Activated CD4-positive, alpha-beta T cell treated with anti-CD3 and anti-CD28 coated beads, Interleukin-2, amount 10 ng/mL, durations not matched to agents 24 days and 14 days (primary cell): ENCODE results near the gene TBC1D1. TPM values are rescaled to one million over a fixed set of nuclear protein-coding genes. Genes with fewer than 3 reads are reported as not detected.
A peak's percentile ranks its signal among the peaks of the same experiment; 100 is the strongest.

ENCODE experiments used
- DNase-seq: peaks from one replicate; pipeline ENCODE4 v3.0.0; 2022
- H3K27ac Mint-ChIP-seq: one replicate; pipeline ENCODE4 v1.8.0; 2022; ENCODE audit warnings: mild to moderate bottlenecking, mixed read lengths
- H3K27me3 Mint-ChIP-seq: one replicate; pipeline ENCODE4 v1.8.0; 2022; ENCODE audit warnings: mixed read lengths
- H3K36me3 Mint-ChIP-seq: one replicate; pipeline ENCODE4 v1.8.0; 2022; ENCODE audit warnings: low read depth, mild to moderate bottlenecking, mixed read lengths
- H3K4me1 Mint-ChIP-seq: one replicate; pipeline ENCODE4 v1.8.0; 2021; ENCODE audit warnings: mixed read lengths
- H3K4me3 Mint-ChIP-seq: one replicate; pipeline ENCODE4 v1.8.0; 2022; ENCODE audit warnings: mild to moderate bottlenecking, moderate library complexity, mixed read lengths
- H3K9me3 Mint-ChIP-seq: one replicate; pipeline ENCODE4 v1.8.0; 2021; ENCODE audit warnings: mixed read lengths
- intact Hi-C: fragments of 100-400 bp; cut with micrococcal nuclease; formaldehyde crosslinking; loops from one replicate; pipeline ENCODE4 v1.15.1; 2023
- total RNA-seq: library from RNA; stranded (reverse); gene quantifications from 2 replicates; pipeline ENCODE4 v1.2.3, GENCODE V29; 2022

Gene TBC1D1
- total RNA-seq, 1 donor from 2014 or later = 61.6 TPM

DNA sequence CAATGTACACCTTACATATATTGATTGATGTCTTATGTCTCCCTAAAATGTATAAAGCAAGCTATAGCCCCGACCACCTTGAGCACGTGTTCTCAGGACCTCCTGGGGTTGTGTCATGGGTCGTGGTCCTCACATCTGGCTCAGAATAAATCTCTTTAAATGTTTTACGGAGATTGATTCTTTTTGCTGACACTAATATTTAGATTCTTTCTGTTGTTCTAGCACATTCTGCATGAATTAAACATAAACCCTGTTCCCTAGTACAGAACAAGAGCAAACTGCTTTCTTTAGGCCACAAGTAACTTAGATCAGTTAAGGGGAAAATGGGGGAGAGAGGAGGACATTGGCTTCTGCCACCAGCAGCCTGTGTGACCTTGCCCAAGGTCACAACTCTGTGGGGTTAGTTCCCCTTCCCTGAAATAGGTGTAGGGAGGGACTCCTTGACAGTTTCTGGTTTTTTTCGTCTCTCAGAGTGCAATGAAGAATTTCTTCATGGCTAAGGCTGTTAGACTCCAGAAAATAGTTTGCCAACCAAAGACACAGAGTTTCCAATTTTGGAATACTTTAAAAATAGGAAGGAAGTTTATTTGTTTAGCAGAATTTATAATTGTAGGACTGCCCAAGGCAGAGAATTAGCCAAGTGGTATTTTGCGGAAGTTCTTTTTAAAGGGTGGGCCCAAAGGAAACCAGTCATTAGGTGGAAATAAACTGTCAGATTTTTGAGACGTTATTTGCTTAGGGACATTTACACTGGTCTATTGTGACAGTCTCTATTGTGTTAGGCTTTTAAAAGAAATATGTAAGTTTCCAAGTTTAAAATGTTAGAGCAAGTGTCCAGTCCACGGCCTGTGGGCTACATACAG, 98.7 kb downstream of the TBC1D1 start:
- Mint-ChIP-seq H3K27me3 (no peaks in the 10 kb centered on the region), H3K27ac (no peak overlapping the region), H3K36me3 (peaks cover 6% of the 10 kb centered on the region), H3K4me1 (peaks cover 12% of the 10 kb centered on the region), H3K4me3 (no peak overlapping the region), H3K9me3 (no peaks in the 10 kb centered on the region)
- intact Hi-C loops = no loop called here
- DNase-seq = no peak

DNA sequence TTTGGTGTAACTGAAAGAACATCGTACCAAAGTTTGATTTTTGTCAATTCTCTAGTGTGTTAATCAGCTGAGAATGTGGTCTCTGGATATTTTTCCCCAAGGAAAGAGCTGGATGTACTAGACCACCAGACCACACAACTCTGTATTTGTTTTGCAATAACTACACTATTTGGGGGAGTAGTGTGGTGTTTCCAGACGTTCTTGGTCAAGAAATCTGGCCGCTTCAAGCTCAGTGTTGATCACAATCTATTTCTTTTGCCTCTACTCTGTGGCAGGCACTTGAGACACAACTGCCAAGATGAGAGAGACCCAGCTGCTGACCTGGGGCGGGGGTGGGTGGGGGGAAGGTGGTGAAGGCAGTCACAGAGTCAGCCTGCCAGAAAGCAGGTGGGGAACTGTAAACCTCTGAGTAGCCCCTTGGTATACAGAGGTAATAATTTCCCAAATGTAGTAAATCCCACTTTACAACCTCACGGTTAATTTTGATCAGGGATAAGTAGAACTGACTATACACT, 99.9 kb downstream of the TBC1D1 start:
- DNase-seq = no peak
- intact Hi-C loops = no loop called here
- no peak overlapping the region for H3K27ac Mint-ChIP-seq
- H3K36me3 Mint-ChIP-seq = peaks cover 6% of the 10 kb centered on the region
- H3K4me3 Mint-ChIP-seq = no peak overlapping the region
- H3K27me3 Mint-ChIP-seq = no peaks in the 10 kb centered on the region
- H3K4me1 Mint-ChIP-seq = peaks cover 17% of the 10 kb centered on the region
- H3K9me3 Mint-ChIP-seq = no peaks in the 10 kb centered on the region

DNA sequence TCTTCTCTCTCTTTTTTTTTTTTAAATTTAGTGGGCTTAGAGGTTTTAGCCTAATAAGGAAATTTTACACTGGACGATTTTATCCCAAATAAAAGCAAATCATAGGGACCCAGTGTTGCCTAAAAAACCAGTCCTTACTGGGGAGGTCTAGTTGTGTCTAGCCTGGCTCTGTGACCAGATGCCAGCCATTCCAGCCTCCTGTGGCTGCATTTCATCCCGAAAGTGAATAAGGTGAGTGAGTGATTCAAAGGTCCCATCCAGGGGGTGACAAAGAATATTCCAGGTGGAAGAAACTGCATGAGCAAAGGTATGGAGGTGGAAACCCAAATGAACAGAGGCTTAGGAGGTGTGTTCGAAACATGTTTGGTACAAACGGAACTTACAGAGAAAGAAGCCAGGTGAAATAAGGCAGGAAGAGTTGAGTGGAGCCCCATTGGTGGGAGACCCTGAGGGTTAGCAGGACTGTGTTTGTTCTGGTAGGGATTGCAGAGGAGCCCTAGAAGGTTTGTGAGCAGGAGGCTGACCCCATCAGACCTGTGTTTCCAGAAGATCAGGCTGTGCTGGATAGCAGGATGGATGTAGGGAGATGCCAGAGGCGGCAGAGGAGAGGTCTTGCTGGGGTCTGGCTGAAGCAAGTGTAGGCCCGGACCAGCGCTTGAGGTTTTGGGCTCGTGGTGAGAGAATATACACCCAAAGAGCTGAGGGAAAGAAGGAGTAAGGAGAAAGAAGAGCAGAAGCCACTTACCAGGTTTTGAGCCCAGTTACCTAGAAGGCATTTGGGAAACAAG, 100.9 kb downstream of the TBC1D1 start:
- no peak overlapping the region for H3K27ac Mint-ChIP-seq

GRCh38 chr4:37993806-37994205, 102.9 kb downstream of the TBC1D1 start:
- Mint-ChIP-seq H3K9me3 (no peaks in the 10 kb centered on the region), H3K27me3 (no peaks in the 10 kb centered on the region), H3K36me3 (no peaks in the 10 kb centered on the region), H3K4me3 (no peak overlapping the region), H3K4me1 (peaks cover 19% of the 10 kb centered on the region), H3K27ac (no peak overlapping the region)
- DNase-seq = no peak
- intact Hi-C loops = no loop called here

More for the DNA sequence above, 100.9 kb downstream of the TBC1D1 start:
- H3K27me3 Mint-ChIP-seq = no peaks in the 10 kb centered on the region
- no peak overlapping the region for H3K4me3 Mint-ChIP-seq
- H3K36me3 Mint-ChIP-seq = peaks cover 6% of the 10 kb centered on the region
- intact Hi-C loops = no loop called here
- H3K4me1 Mint-ChIP-seq = peaks cover 15% of the 10 kb centered on the region
- no peaks in the 10 kb centered on the region for H3K9me3 Mint-ChIP-seq
- no peak for DNase-seq

DNA sequence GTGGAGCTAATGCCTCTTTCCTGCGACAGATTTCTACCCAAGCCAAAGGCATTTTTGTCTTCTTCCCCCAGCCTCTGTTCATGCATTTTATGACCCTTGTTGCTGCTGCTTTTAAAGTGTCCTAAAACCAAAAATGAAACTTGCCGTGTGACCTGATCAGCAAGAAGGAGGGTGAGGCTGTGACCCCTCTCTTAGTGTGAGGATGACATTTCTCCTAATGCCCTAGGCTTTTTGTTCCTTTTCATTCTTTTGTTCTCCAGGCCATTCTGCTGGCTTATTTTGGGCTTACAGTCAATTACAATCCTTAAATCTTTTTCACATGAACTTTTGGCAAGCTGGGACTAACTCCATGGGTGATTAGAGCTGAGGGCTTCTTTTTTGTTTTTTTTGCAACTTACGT, 103.7 kb downstream of the TBC1D1 start:
- Mint-ChIP-seq H3K4me3 (no peak overlapping the region), H3K4me1 (peaks cover 22% of the 10 kb centered on the region), H3K27me3 (no peaks in the 10 kb centered on the region), H3K27ac (no peak overlapping the region), H3K9me3 (no peaks in the 10 kb centered on the region), H3K36me3 (no peaks in the 10 kb centered on the region)
- intact Hi-C loops = no loop called here
- no peak for DNase-seq

- Mint-ChIP-seq H3K4me1 (peaks cover 25% of the 10 kb centered on the region), H3K9me3 (no peaks in the 10 kb centered on the region), H3K27ac (no peak overlapping the region), H3K36me3 (no peaks in the 10 kb centered on the region), H3K27me3 (no peaks in the 10 kb centered on the region), H3K4me3 (no peak overlapping the region)
- intact Hi-C loops = no loop called here
- DNase-seq = no peak
Observed at GRCh38 chr4:37995299-37995821, 104.5 kb downstream of the TBC1D1 start.

DNA sequence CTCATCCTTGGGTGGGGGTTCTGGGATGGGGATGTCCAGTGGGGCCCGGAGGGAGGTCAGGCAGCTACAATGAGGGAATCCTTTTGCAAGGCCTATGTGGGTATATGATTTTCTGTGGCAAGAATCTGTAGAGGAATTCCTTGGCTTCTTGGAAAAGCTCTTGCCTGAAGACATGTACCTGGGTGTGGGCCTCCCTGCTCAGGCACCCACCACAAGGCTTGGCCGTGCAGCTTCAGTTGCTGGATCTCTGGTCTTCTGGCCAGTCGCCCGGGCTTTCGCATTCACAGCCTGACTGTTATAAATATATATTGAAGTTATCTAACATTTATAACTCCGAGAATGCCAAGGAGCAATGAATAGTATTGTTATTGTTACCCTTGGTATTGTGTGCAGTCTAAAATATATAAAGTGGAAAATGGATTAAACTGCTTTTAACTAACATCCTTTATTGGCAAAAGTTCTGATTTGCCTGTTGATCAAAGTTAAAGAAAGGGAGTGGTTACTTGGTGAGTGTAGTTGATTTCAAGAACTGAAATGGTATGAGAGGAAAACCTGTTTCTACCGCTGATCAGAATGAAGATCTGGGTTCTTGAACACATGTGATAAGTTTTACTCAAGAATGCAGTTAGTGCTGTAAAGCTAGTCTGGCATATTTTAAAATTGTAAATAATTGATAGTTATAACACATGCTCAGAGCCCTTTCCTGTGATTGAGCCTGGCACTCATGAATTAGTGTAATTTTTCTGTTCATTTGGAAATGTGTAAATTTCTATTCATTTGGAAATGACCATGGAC, 105.3 kb downstream of the TBC1D1 start:
- Mint-ChIP-seq H3K4me3 (no peak overlapping the region), H3K4me1 (peaks cover 25% of the 10 kb centered on the region), H3K27ac (no peak overlapping the region), H3K36me3 (no peaks in the 10 kb centered on the region), H3K27me3 (no peaks in the 10 kb centered on the region), H3K9me3 (no peaks in the 10 kb centered on the region)
- intact Hi-C loops = no loop called here
- no peak for DNase-seq

DNA sequence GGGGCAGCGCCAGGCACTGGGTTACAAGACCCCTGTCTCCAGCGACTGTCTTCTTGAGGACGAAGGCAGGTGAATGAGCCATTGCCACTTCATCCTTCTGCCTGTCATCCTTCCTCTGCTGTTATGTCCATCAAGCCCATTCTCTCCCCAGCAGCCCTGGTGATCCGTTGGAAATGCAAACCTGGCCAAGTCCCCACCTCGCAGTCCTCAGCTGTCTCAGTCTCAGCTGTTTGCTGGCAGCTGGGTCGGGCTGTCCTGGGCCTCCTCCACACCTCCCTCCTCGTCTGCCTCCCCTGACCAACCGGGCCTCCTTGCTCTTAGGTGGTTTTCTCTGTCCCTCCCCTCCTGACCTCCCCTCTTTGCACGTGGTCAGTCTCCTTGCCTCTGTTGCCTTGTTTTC, 107.3 kb downstream of the TBC1D1 start:
- Mint-ChIP-seq H3K9me3 (no peaks in the 10 kb centered on the region), H3K27ac (no peak overlapping the region), H3K27me3 (no peaks in the 10 kb centered on the region), H3K4me3 (no peak overlapping the region), H3K4me1 (peaks cover 30% of the 10 kb centered on the region), H3K36me3 (no peaks in the 10 kb centered on the region)
- no peak for DNase-seq
- intact Hi-C loops = no loop called here

DNA sequence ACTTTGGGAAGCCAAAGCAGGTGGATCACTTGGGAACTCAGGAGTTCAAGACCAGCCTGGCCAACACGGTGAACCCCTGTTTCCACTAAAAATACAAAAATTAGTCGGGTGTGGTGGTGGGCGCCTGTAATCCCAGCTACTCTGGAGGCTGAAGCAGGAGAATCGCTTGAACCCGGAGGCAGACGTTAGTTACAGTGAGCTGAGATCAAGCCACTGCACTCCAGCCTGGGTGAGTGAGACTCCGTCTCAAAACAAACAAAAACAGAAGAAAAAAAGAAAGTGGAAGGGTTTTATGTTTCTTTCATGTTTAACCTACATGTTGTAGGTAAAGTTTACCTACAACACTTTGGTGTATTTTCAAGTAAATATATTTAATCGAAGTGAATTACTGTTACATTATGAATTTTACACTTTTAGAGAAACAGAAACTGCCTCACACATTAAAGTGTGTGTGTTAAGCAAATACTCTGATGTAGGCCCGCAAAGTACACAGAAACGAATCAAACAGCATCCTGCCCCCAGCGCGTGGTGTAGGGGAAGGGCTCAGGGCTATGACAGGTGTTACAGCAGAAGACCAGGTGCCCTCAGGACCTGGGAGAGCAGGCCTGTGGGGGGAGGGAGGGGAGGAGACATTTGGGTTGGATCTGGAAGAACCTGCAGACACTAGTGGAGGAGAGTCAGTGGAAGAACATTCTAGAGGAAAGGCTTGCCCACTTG, 108.3 kb downstream of the TBC1D1 start:
- Mint-ChIP-seq H3K36me3 (no peaks in the 10 kb centered on the region), H3K9me3 (no peaks in the 10 kb centered on the region), H3K27ac (peak overlapping the region; percentile 10), H3K4me1 (peaks cover 32% of the 10 kb centered on the region), H3K27me3 (no peaks in the 10 kb centered on the region), H3K4me3 (no peak overlapping the region)
- intact Hi-C loops = no loop called here
- no peak for DNase-seq

- H3K9me3 Mint-ChIP-seq = no peaks in the 10 kb centered on the region
- DNase-seq = no peak
- no peaks in the 10 kb centered on the region for H3K36me3 Mint-ChIP-seq
- no peak overlapping the region for H3K27ac Mint-ChIP-seq
- intact Hi-C loops = no loop called here
- H3K4me3 Mint-ChIP-seq = no peak overlapping the region
- peaks cover 24% of the 10 kb centered on the region for H3K4me1 Mint-ChIP-seq
- no peaks in the 10 kb centered on the region for H3K27me3 Mint-ChIP-seq
Observed at GRCh38 chr4:37999965-38000364, 109.1 kb downstream of the TBC1D1 start.

GRCh38 chr4:38001927-38002326, 111.0 kb downstream of the TBC1D1 start:
- Mint-ChIP-seq H3K4me1 (peaks cover 25% of the 10 kb centered on the region), H3K36me3 (no peaks in the 10 kb centered on the region), H3K27ac (no peak overlapping the region), H3K27me3 (no peaks in the 10 kb centered on the region), H3K9me3 (no peaks in the 10 kb centered on the region), H3K4me3 (no peak overlapping the region)
- no peak for DNase-seq
- intact Hi-C loops = no loop called here

GRCh38 chr4:38002451-38003071, 111.7 kb downstream of the TBC1D1 start:
- no peaks in the 10 kb centered on the region for H3K27me3 Mint-ChIP-seq
- intact Hi-C loops = no loop called here
- H3K36me3 Mint-ChIP-seq = no peaks in the 10 kb centered on the region
- H3K9me3 Mint-ChIP-seq = no peaks in the 10 kb centered on the region
- DNase-seq = no peak
- H3K4me3 Mint-ChIP-seq = no peak overlapping the region
- H3K27ac Mint-ChIP-seq = no peak overlapping the region
- peaks cover 25% of the 10 kb centered on the region for H3K4me1 Mint-ChIP-seq

- intact Hi-C loops = no loop called here
- Mint-ChIP-seq H3K4me3 (no peak overlapping the region), H3K4me1 (peaks cover 22% of the 10 kb centered on the region), H3K27me3 (no peaks in the 10 kb centered on the region), H3K27ac (no peak overlapping the region), H3K9me3 (no peaks in the 10 kb centered on the region), H3K36me3 (no peaks in the 10 kb centered on the region)
- no peak for DNase-seq
Observed at GRCh38 chr4:38003102-38003501, 112.2 kb downstream of the TBC1D1 start.
